ENCODE results near the gene COA1. TPM values are rescaled to one million over a fixed set of nuclear protein-coding genes. Genes with fewer than 3 reads are reported as not detected.

Gene COA1
- total RNA-seq, 1 donor from 2014 or later, result 192 TPM

- no peak overlapping the region for H3K27ac Mint-ChIP-seq
- Histone ChIP-seq H2AFZ (replicated peaks) (no peak overlapping the region), H3K4me2 (no peak overlapping the region), H3F3A (ENCODE audit: low read depth) (no peaks in the 10 kb centered on the region), H4K20me1 (ENCODE audit: low read depth) (no peaks in the 10 kb centered on the region), H3K4me1 (no peaks in the 10 kb centered on the region), H3K79me2 (ENCODE audit: low read depth) (peaks cover 93% of the 10 kb centered on the region), H3K4me3 (no peak overlapping the region), H3K9me3 (ENCODE audit: low read depth) (peaks cover 11% of the 10 kb centered on the region), H3K36me3 (no peaks in the 10 kb centered on the region), H3K9ac (no peak overlapping the region), H3K27me3 (no peaks in the 10 kb centered on the region), H3K27ac (no peak overlapping the region)
- peaks cover 49% of the 10 kb centered on the region for H3K36me3 Mint-ChIP-seq
- TF ChIP-seq EZH2 (IDR thresholded peaks at IDR 0.05), result no peak
- no peak for TF ChIP-seq EZH2phosphoT487 (IDR thresholded peaks at IDR 0.05)
- DNase-seq (ENCODE audit: low spot score), result no peak
- peaks cover 64% of the 10 kb centered on the region for H3K9me3 Mint-ChIP-seq
- no peak overlapping the region for H3K4me3 Mint-ChIP-seq
- no peaks in the 10 kb centered on the region for H3K4me1 Mint-ChIP-seq
- H3K27me3 Mint-ChIP-seq (ENCODE audit: insufficient read depth, low read depth), result no peaks in the 10 kb centered on the region
Measured at GRCh38 chr7:43666938-43667337, 62.4 kb downstream of the COA1 start.

DNA sequence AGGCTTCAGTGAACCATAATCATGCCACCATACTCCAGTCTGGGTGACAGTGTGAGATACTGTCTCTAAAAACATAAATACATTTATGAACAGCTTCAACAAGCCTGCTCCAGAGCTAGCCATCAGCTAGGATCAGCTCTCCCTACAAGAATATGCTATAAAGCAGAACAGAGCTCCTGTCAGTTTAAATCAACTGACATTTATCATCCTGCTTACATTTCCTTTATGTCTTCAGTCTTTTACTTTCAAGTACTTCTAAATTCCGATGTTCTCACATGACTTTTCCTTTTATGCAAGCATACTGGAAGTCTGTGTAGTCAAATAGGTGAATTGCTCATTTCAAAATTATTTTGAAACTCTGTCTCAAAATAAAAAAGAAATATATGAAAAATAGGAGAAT is 64.6 kb downstream of the COA1 start:
- no peak overlapping the region for H3K4me2 ChIP-seq
- no peak for DNase-seq (ENCODE audit: low spot score)
- peaks cover 93% of the 10 kb centered on the region for H3K79me2 ChIP-seq (ENCODE audit: low read depth)
- H4K20me1 ChIP-seq (ENCODE audit: low read depth), result no peaks in the 10 kb centered on the region
- H3K27me3 ChIP-seq, result no peaks in the 10 kb centered on the region
- H3F3A ChIP-seq (ENCODE audit: low read depth), result no peaks in the 10 kb centered on the region
- Mint-ChIP-seq H3K27me3 (ENCODE audit: insufficient read depth, low read depth) (no peaks in the 10 kb centered on the region), H3K4me1 (no peaks in the 10 kb centered on the region), H3K36me3 (peaks cover 44% of the 10 kb centered on the region), H3K9me3 (peaks cover 48% of the 10 kb centered on the region), H3K4me3 (no peak overlapping the region), H3K27ac (no peak overlapping the region)
- no peaks in the 10 kb centered on the region for H3K36me3 ChIP-seq
- no peak for TF ChIP-seq EZH2phosphoT487 (IDR thresholded peaks at IDR 0.05)
- TF ChIP-seq CTCF (IDR thresholded peaks at IDR 0.05), result no peak
- TF ChIP-seq EZH2 (IDR thresholded peaks at IDR 0.05), result no peak
- no peak overlapping the region for H2AFZ ChIP-seq (replicated peaks)
- H3K9ac ChIP-seq, result no peak overlapping the region
- peaks cover 11% of the 10 kb centered on the region for H3K9me3 ChIP-seq (ENCODE audit: low read depth)
- no peak overlapping the region for H3K27ac ChIP-seq
- no peak overlapping the region for H3K4me3 ChIP-seq
- no peaks in the 10 kb centered on the region for H3K4me1 ChIP-seq

- no peak overlapping the region for H3K4me3 Mint-ChIP-seq
- peaks cover 3% of the 10 kb centered on the region for H4K20me1 ChIP-seq (ENCODE audit: low read depth)
- peaks cover 2% of the 10 kb centered on the region for H3K36me3 ChIP-seq
- H3K9ac ChIP-seq, result no peak overlapping the region
- peaks cover 18% of the 10 kb centered on the region for H3K9me3 Mint-ChIP-seq
- H3K4me1 ChIP-seq, result no peaks in the 10 kb centered on the region
- no peak overlapping the region for H3K27ac ChIP-seq
- no peak overlapping the region for H3K27ac Mint-ChIP-seq
- H3K4me1 Mint-ChIP-seq, result no peaks in the 10 kb centered on the region
- H3K36me3 Mint-ChIP-seq, result peaks cover 45% of the 10 kb centered on the region
- H3K4me2 ChIP-seq, result no peak overlapping the region
- H3K27me3 Mint-ChIP-seq (ENCODE audit: insufficient read depth, low read depth), result no peaks in the 10 kb centered on the region
- peaks cover 93% of the 10 kb centered on the region for H3K79me2 ChIP-seq (ENCODE audit: low read depth)
- no peak overlapping the region for H2AFZ ChIP-seq (replicated peaks)
- no peaks in the 10 kb centered on the region for H3K9me3 ChIP-seq (ENCODE audit: low read depth)
- no peak overlapping the region for H3K4me3 ChIP-seq
- no peak for DNase-seq (ENCODE audit: low spot score)
- no peak for TF ChIP-seq CTCF (IDR thresholded peaks at IDR 0.05)
- TF ChIP-seq EZH2 (IDR thresholded peaks at IDR 0.05), result no peak
- TF ChIP-seq EZH2phosphoT487 (IDR thresholded peaks at IDR 0.05), result no peak
- H3K27me3 ChIP-seq, result no peaks in the 10 kb centered on the region
- H3F3A ChIP-seq (ENCODE audit: low read depth), result no peaks in the 10 kb centered on the region
Measured at GRCh38 chr7:43660141-43660540, 69.2 kb downstream of the COA1 start.

GRCh38 chr7:43659549-43659896 is 69.8 kb downstream of the COA1 start:
- H4K20me1 ChIP-seq (ENCODE audit: low read depth), result peaks cover 3% of the 10 kb centered on the region
- H3K27me3 Mint-ChIP-seq (ENCODE audit: insufficient read depth, low read depth), result no peaks in the 10 kb centered on the region
- H3K4me3 Mint-ChIP-seq, result no peak overlapping the region
- no peak overlapping the region for H3K4me2 ChIP-seq
- no peaks in the 10 kb centered on the region for H3K9me3 ChIP-seq (ENCODE audit: low read depth)
- no peaks in the 10 kb centered on the region for H3K27me3 ChIP-seq
- DNase-seq (ENCODE audit: low spot score), result no peak
- no peak overlapping the region for H3K9ac ChIP-seq
- no peak overlapping the region for H3K27ac ChIP-seq
- peaks cover 94% of the 10 kb centered on the region for H3K79me2 ChIP-seq (ENCODE audit: low read depth)
- H3K4me3 ChIP-seq, result no peak overlapping the region
- H3F3A ChIP-seq (ENCODE audit: low read depth), result no peaks in the 10 kb centered on the region
- TF ChIP-seq CTCF (IDR thresholded peaks at IDR 0.05), result no peak
- TF ChIP-seq EZH2 (IDR thresholded peaks at IDR 0.05), result no peak
- TF ChIP-seq EZH2phosphoT487 (IDR thresholded peaks at IDR 0.05), result no peak
- no peak overlapping the region for H3K27ac Mint-ChIP-seq
- H3K4me1 Mint-ChIP-seq, result no peaks in the 10 kb centered on the region
- H3K4me1 ChIP-seq, result peaks cover under 1% of the 10 kb centered on the region
- H2AFZ ChIP-seq (replicated peaks), result no peak overlapping the region
- H3K36me3 Mint-ChIP-seq, result peaks cover 44% of the 10 kb centered on the region
- peaks cover 2% of the 10 kb centered on the region for H3K36me3 ChIP-seq
- peaks cover 13% of the 10 kb centered on the region for H3K9me3 Mint-ChIP-seq
